GM12878 (cell line): ENCODE data around the gene CD48. TPM values are rescaled to one million over a fixed set of nuclear protein-coding genes. Genes with fewer than 3 reads are reported as not detected.

Experiments
- CBX5 ChIP-seq: sonication (generic); IDR thresholded peaks from 2 replicates; pipeline ENCODE4 v1.6.1; 2016; ENCODE audit warnings: low read depth, moderate library complexity, mild to moderate bottlenecking, inconsistent platforms
- DPF2 ChIP-seq: fragments of 450-650 bp; IDR thresholded peaks from 2 replicates; pipeline ENCODE4 v1.6.1; 2017; ENCODE audit warnings: mild to moderate bottlenecking
- ESRRA ChIP-seq: IDR thresholded peaks from 2 replicates; pipeline ENCODE4 v1.6.1; 2012; ENCODE audit warnings: mild to moderate bottlenecking, low read length, improper control_type of control experiment
- EZH2 ChIP-seq: IDR thresholded peaks from 2 replicates; pipeline ENCODE4 v1.6.1; 2012; ENCODE audit warnings: low read depth, mild to moderate bottlenecking, control low read depth, inconsistent platforms, low read length, borderline replicate concordance; ENCODE audit not compliant: control insufficient read depth
- FOXK2 ChIP-seq: fragments of 450-650 bp; IDR thresholded peaks from 2 replicates; pipeline ENCODE4 v1.6.1; 2017; ENCODE audit warnings: mild to moderate bottlenecking, moderate library complexity
- HDAC2 ChIP-seq: fragments of 200-600 bp; sonication (generic); IDR thresholded peaks from 2 replicates; pipeline ENCODE4 v1.6.1; 2017
- IRF5 ChIP-seq: fragments of 450-650 bp; IDR thresholded peaks from 2 replicates; pipeline ENCODE4 v1.6.1; 2017; ENCODE audit warnings: borderline replicate concordance
- MEF2B ChIP-seq: fragments of 450-650 bp; IDR thresholded peaks from 2 replicates; pipeline ENCODE4 v1.6.1; 2018; ENCODE audit warnings: mild to moderate bottlenecking, moderate library complexity; ENCODE audit not compliant: partially characterized antibody, poor library complexity, severe bottlenecking
- MXI1 ChIP-seq: fragments of 150-350 bp; IDR thresholded peaks from 2 replicates; pipeline ENCODE4 v1.6.1; 2011; ENCODE audit warnings: low read depth, mild to moderate bottlenecking, inconsistent platforms, low read length, improper control_type of control experiment
- NFIC ChIP-seq: IDR thresholded peaks from 2 replicates; pipeline ENCODE4 v1.6.1; 2012; ENCODE audit warnings: low read depth, mild to moderate bottlenecking, inconsistent platforms, low read length, moderate library complexity
- NFXL1 ChIP-seq: fragments of 450-650 bp; IDR thresholded peaks from 2 replicates; pipeline ENCODE4 v1.6.1; 2017; ENCODE audit warnings: antibody characterized with exemption, mild to moderate bottlenecking, borderline replicate concordance
- NFYB ChIP-seq: IDR thresholded peaks from 2 replicates; pipeline ENCODE4 v1.6.1; 2011; ENCODE audit warnings: low read depth, mild to moderate bottlenecking, low read length, improper control_type of control experiment, moderate library complexity; ENCODE audit not compliant: insufficient read depth
- NR2C2 ChIP-seq: IDR thresholded peaks from 2 replicates; pipeline ENCODE4 v1.6.1; 2011; ENCODE audit warnings: borderline replicate concordance, low read depth; ENCODE audit not compliant: control insufficient read depth, insufficient read length
- NR2F1 ChIP-seq: fragments of 450-650 bp; conservative IDR thresholded peaks from 2 replicates; pipeline ENCODE4 v1.6.1; 2017; ENCODE audit warnings: mild to moderate bottlenecking
- PAX8 ChIP-seq: fragments of 450-650 bp; IDR thresholded peaks from 2 replicates; pipeline ENCODE4 v1.6.1; 2017; ENCODE audit warnings: mild to moderate bottlenecking, moderate library complexity
- PML ChIP-seq: IDR thresholded peaks from 2 replicates; pipeline ENCODE4 v1.6.1; 2012; ENCODE audit warnings: low read length, inconsistent platforms
- POLR2AphosphoS5 ChIP-seq: IDR thresholded peaks from 2 replicates; pipeline ENCODE4 v1.6.1; 2011; ENCODE audit warnings: mild to moderate bottlenecking, low read length, inconsistent platforms
- RBBP5 ChIP-seq: fragments of 200-600 bp; sonication (generic); conservative IDR thresholded peaks from 2 replicates; pipeline ENCODE4 v1.6.1; 2016
- SREBF1 ChIP-seq: IDR thresholded peaks from 2 replicates; pipeline ENCODE4 v1.6.1; 2012; ENCODE audit warnings: mild to moderate bottlenecking, low read length
- SRF ChIP-seq, 2 experiments: IDR thresholded peaks; 2 replicates each; pipeline ENCODE4 v1.6.1; 2011; ENCODE audit warnings: low read depth in 2 of 2, low read length in 2 of 2, mild to moderate bottlenecking in 1 of 2, moderate library complexity in 1 of 2
- SUZ12 ChIP-seq: fragments of 200-600 bp; sonication (generic); IDR thresholded peaks from one replicate; pipeline ENCODE4 v1.6.1; 2018; ENCODE audit warnings: antibody characterized with exemption, mild to moderate bottlenecking; ENCODE audit not compliant: unreplicated experiment
- TCF12 ChIP-seq: IDR thresholded peaks from 2 replicates; pipeline ENCODE4 v1.6.1; 2011; ENCODE audit warnings: low read depth, mild to moderate bottlenecking, low read length
- YY1 ChIP-seq: IDR thresholded peaks from 2 replicates; pipeline ENCODE4 v1.6.1; 2011; ENCODE audit warnings: low read depth, mild to moderate bottlenecking, low read length
- ZBED1 ChIP-seq: IDR thresholded peaks from 2 replicates; pipeline ENCODE4 v1.6.1; 2016; ENCODE audit warnings: borderline replicate concordance
- ZNF24 ChIP-seq: fragments of 450-650 bp; IDR thresholded peaks from 2 replicates; pipeline ENCODE4 v1.6.1; 2017; ENCODE audit warnings: antibody characterized with exemption, mild to moderate bottlenecking
- ZNF592 ChIP-seq: fragments of 450-650 bp; IDR thresholded peaks from 2 replicates; pipeline ENCODE4 v1.6.1; 2017; ENCODE audit warnings: mild to moderate bottlenecking, moderate library complexity
- polyA plus RNA-seq, 11 experiments: library from polyadenylated mRNA; depleted of rRNA in 4 of 11; unstranded in 6 of 11; stranded (reverse) in 5 of 11; fragments of >200 nt; fragmentation: Nextera tagmentation in 4 of 11; fragmentation: Illumina TruSeq in 1 of 11; extraction: Ambion mirVana in 4 of 11; extraction: Trizol in 1 of 11; gene quantifications; 1 replicate in 1 of 11; 2 replicates in 10 of 11; pipeline versions ENCODE4 v1.2.1 to v1.2.3, GENCODE V29; 2011 to 2016; ENCODE audit warnings: inconsistent platforms in 2 of 11, missing spikeins in 2 of 11, low read depth in 1 of 11
- total RNA-seq, 4 experiments: library from RNA; depleted of rRNA in 3 of 4; stranded (reverse); fragments of >200 nt in 3 of 4; fragmentation: Illumina TruSeq in 1 of 4; extraction: Trizol in 1 of 4; gene quantifications; 2 replicates each; pipeline versions ENCODE4 v1.2.1 to v1.2.3, GENCODE V29; 2013 to 2021
- TF ChIP-seq, protein P1 (sequence below): IDR thresholded peaks from 2 replicates; pipeline ENCODE4 v1.6.1; 2011; ENCODE audit warnings: borderline replicate concordance, low read depth, mild to moderate bottlenecking, moderate library complexity, low read length; ENCODE audit not compliant: insufficient read depth, poor library complexity, severe bottlenecking

CD48 gene
- total and polyA plus RNA-seq, 10 of the 15 experiments (the other 5 are each of a cell fraction or from before 2014, with no cell fraction given), result 302 to 1,315 (median 430) TPM

- no peak for TF ChIP-seq SUZ12
- no peak for TF ChIP-seq NR2C2
- peak; percentile 47; the same call in 1 of the 2 replicates for TF ChIP-seq POLR2AphosphoS5
- TF ChIP-seq FOXK2, result no peak
- no peak for TF ChIP-seq NFXL1
- peak; percentile 28 for TF ChIP-seq DPF2
- TF ChIP-seq SRF (IDR thresholded peaks at IDR 0.05; ENCODE audit: low read depth in 2 of 2, low read length in 2 of 2), result no peak
- TF ChIP-seq TCF12, result peak; percentile 54; the same call in 1 of the 2 replicates
- TF ChIP-seq, protein P1, sequence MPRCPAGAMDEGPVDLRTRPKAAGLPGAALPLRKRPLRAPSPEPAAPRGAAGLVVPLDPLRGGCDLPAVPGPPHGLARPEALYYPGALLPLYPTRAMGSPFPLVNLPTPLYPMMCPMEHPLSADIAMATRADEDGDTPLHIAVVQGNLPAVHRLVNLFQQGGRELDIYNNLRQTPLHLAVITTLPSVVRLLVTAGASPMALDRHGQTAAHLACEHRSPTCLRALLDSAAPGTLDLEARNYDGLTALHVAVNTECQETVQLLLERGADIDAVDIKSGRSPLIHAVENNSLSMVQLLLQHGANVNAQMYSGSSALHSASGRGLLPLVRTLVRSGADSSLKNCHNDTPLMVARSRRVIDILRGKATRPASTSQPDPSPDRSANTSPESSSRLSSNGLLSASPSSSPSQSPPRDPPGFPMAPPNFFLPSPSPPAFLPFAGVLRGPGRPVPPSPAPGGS, result no peak
- TF ChIP-seq ESRRA, result no peak
- no peak for TF ChIP-seq SREBF1
- no peak for TF ChIP-seq YY1
- TF ChIP-seq ZNF24, result peak; percentile 82
- TF ChIP-seq PAX8, result no peak
- TF ChIP-seq PML, result no peak
- no peak for TF ChIP-seq RBBP5
- no peak for TF ChIP-seq ZNF592
- no peak for TF ChIP-seq EZH2
- TF ChIP-seq HDAC2, result no peak
- TF ChIP-seq ZBED1, result no peak
- TF ChIP-seq MEF2B, result peak; percentile 93
- TF ChIP-seq NFIC, result no peak; the same call in 1 of the 2 replicates
- TF ChIP-seq IRF5, result no peak
- no peak for TF ChIP-seq NFYB
- TF ChIP-seq CBX5, result no peak
- TF ChIP-seq MXI1, result peak; percentile 72; the same call in 1 of the 2 replicates
- no peak for TF ChIP-seq NR2F1
Measured at GRCh38 chr1:160744199-160744851, 32.7 kb upstream of the CD48 start (continued).
